Testis (tissue), 2 donors: ENCODE data around the gene HMG20B.
"Not testable (repeated sequence)": the region's sequence is repeated elsewhere in the genome, so short reads cannot be mapped to it uniquely, and the experiment has no call there.

Source experiments
- CTCF ChIP-seq, 3 experiments: fragments of 450-650 bp in 2 of 3; fragments of 200-600 bp in 1 of 3; sonication (generic) in 1 of 3; IDR thresholded peaks; one replicate each; pipeline ENCODE4 v1.5.1; 2016 to 2019; ENCODE audit warnings: antibody characterized with exemption in 3 of 3, mild to moderate bottlenecking in 2 of 3, moderate library complexity in 1 of 3
- POLR2A ChIP-seq: fragments of 450-650 bp; IDR thresholded peaks from one replicate; pipeline ENCODE4 v1.6.1; 2017; ENCODE audit warnings: antibody characterized with exemption, mild to moderate bottlenecking, moderate library complexity

- not testable (repeated sequence) for TF ChIP-seq CTCF (IDR thresholded peaks at IDR 0.05); POLR2A
These were observed 9.0 kb downstream of the HMG20B start for GRCh38 chr19:3581792-3582191.
